Activated CD8-positive, alpha-beta memory T cell treated with anti-CD3 and anti-CD28 coated beads for 36 hours (primary cell): ENCODE measurements around the gene FNIP2. TPM values are rescaled to one million over a fixed set of nuclear protein-coding genes. Genes with fewer than 3 reads are reported as not detected.
"Not testable (repeated sequence)": the region's sequence is repeated elsewhere in the genome, so short reads cannot be mapped to it uniquely, and the experiment has no call there.

Source experiments
- CTCF ChIA-PET: fragments of 350-600 bp; sonication (Branson Sonifier 250); formaldehyde crosslinking; loops from one replicate; lab custom pipeline; 2021; ENCODE audit warnings: antibody characterized with exemption; lab: Charles Lee
- POLR2A ChIA-PET: fragments of 350-600 bp; sonication (Branson Sonifier 250); formaldehyde crosslinking; loops from one replicate; lab custom pipeline; 2021; ENCODE audit warnings: antibody characterized with exemption; lab: Charles Lee
- total RNA-seq, 2 experiments: library from RNA; stranded (reverse); gene quantifications; one replicate each; pipeline ENCODE4 v1.2.3, GENCODE V29; 2021

Gene FNIP2
- total RNA-seq, 2 experiments from 2014 or later, result 15.8 to 16.2 TPM

- CTCF ChIA-PET, result interaction anchor here (0.7 kb wide), 1 partner anchor 448 kb away, joined by 3 read pairs; no protein-coding TSS in a partner anchor
Observed at GRCh38 chr4:158786121-158786601, 17.3 kb downstream of the FNIP2 start.

GRCh38 chr4:158786955-158787354, 18.1 kb downstream of the FNIP2 start:
- ChIA-PET POLR2A (no interaction called here), CTCF (interaction anchor here (0.6 kb wide), 1 partner anchor 16 kb away, joined by 3 read pairs; no protein-coding TSS in a partner anchor)

More at GRCh38 chr4:158786121-158786601, 17.3 kb downstream of the FNIP2 start:
- POLR2A ChIA-PET, result no interaction called here

GRCh38 chr4:158787709-158788475, 19.1 kb downstream of the FNIP2 start:
- POLR2A ChIA-PET, result no interaction called here
- CTCF ChIA-PET, result no interaction called here

- POLR2A ChIA-PET, result no interaction called here
- CTCF ChIA-PET, result no interaction called here
Observed at GRCh38 chr4:158788516-158788915, 19.7 kb downstream of the FNIP2 start.

GRCh38 chr4:158789853-158790252, 21.0 kb downstream of the FNIP2 start:
- ChIA-PET POLR2A (no interaction called here), CTCF (no interaction called here)

- CTCF ChIA-PET, result interaction anchor here (1.2 kb wide), 1 partner anchor 24 kb away, joined by 3 read pairs; the partner anchor contains the start of gene FNIP2
- POLR2A ChIA-PET, result no interaction called here
Observed at GRCh38 chr4:158793021-158793420, 24.2 kb downstream of the FNIP2 start.

GRCh38 chr4:158793430-158793829, 24.6 kb downstream of the FNIP2 start:
- CTCF ChIA-PET, POLR2A ChIA-PET: not testable (repeated sequence)

GRCh38 chr4:158796370-158797140, 27.7 kb downstream of the FNIP2 start:
- POLR2A ChIA-PET, result no interaction called here
- CTCF ChIA-PET, result no interaction called here

- ChIA-PET CTCF (no interaction called here), POLR2A (interaction anchor here (0.6 kb wide), 1 partner anchor 132 kb away, joined by 3 read pairs; no protein-coding TSS in a partner anchor)
Observed at GRCh38 chr4:158798062-158798461, 29.2 kb downstream of the FNIP2 start.

DNA sequence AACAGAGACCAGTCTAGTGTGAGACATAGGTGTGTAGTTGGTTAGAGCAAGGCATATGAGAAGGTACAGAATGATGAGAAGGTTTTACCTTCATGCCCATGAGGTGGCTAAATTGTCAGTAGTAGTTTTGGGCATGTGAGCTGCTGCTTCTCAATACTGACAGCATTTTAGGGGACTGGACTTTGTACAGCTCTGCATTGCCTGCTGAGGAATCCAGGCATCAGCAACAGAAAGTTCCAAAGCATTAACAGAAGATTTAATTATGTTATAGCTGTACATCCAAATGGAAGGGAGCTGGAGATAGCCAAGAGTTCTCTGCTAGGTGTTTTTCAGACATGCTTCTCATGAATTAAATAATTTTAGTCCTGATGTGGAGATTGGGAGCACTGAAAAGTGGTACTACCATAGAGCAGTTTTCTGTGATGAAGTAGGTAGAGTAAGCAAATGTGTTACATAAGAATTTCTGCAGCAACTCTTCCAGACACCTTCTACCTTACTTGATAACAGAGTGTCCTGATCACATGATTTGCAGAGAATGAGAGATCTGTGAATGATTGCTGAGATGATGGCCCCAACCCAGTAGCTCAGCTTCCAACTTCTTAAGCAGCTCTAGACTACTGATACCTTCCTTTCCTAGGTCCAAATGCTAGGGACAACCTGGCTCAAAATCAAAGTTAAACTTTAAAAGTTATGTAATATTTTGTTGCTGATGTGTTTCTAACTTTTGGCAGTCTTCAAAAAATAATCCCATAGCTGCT, 30.4 kb downstream of the FNIP2 start:
- CTCF ChIA-PET, result no interaction called here
- POLR2A ChIA-PET, result no interaction called here

DNA sequence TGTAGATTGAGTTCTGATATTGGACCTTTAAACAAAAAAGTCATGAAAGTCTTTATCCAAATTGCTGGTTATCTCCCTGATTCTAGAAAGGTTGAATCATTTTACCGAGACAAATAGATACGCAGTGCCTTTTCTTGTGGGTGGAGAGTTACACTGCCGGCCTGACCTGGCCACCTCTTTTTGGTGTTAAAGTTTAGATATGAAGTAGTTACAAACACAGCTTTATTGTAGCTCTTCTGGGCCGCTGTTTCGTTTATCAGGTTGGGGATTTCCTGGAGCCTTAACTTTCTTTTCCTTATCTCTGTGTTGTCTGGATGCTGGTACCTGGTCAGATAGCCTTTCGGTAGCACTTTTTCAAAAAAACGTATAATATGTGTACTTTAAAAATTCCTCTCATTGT, 31.0 kb downstream of the FNIP2 start:
- ChIA-PET CTCF (no interaction called here), POLR2A (no interaction called here)

DNA sequence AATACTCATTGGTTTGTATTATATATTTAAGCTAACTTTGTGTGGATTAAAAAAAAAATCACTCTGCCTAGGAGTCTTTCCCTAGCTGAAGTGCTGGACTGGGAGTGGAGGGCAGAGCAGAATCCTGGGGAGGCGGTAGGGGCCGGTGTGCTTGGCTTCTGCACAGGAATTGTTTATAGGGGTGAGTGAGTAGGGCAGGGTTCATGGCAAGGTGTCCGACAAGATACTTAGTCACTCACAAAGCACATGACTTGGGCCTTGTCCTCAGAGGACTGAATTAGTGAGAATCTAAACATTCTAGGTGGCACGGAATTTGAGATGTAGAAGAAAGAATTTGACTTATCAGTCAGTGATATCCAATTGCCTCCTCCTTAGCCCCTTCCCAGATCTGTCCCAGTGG, 32.2 kb downstream of the FNIP2 start:
- CTCF ChIA-PET, result no interaction called here
- POLR2A ChIA-PET, result no interaction called here

DNA sequence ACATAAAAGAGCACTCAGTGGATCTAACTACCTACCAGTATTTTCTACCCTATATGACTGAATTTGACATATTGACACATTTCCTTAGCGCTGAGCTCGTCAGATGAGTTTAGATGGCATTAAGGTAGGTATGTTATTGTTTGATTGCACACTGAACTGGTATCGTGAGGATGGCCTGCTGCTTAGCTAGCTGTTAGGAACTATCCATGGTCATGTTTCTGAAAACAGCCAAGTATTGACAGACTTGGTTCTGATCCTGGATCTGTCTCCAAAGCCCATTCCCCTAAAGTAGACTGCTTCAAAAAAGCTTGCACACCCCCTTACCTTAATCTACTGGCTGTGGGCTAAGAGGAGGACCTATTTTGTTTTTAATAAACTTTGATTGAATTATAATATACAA, 32.9 kb downstream of the FNIP2 start:
- ChIA-PET POLR2A (no interaction called here), CTCF (no interaction called here)

GRCh38 chr4:158802914-158803313, 34.1 kb downstream of the FNIP2 start:
- ChIA-PET POLR2A (no interaction called here), CTCF (interaction anchor here (0.6 kb wide), 1 partner anchor 16 kb away, joined by 3 read pairs; no protein-coding TSS in a partner anchor)

GRCh38 chr4:158805635-158806471, 37.0 kb downstream of the FNIP2 start:
- CTCF ChIA-PET, result no interaction called here

GRCh38 chr4:158807691-158808090, 38.9 kb downstream of the FNIP2 start:
- POLR2A ChIA-PET, result no interaction called here
- CTCF ChIA-PET, result no interaction called here

More at GRCh38 chr4:158805635-158806471, 37.0 kb downstream of the FNIP2 start:
- POLR2A ChIA-PET, result no interaction called here

- CTCF ChIA-PET, result no interaction called here
- POLR2A ChIA-PET, result no interaction called here
Observed at GRCh38 chr4:158808399-158808798, 39.6 kb downstream of the FNIP2 start.

- POLR2A ChIA-PET, result interaction anchor here (0.8 kb wide), 1 partner anchor 85 kb away, joined by 3 read pairs; no protein-coding TSS in a partner anchor
- CTCF ChIA-PET, result not testable (repeated sequence)
Observed at GRCh38 chr4:158809208-158809607, 40.4 kb downstream of the FNIP2 start.
